Neural progenitor cell (in vitro differentiated cells): ENCODE data around the gene FBL. TPM values are rescaled to one million over a fixed set of nuclear protein-coding genes. Genes with fewer than 3 reads are reported as not detected.

Experiments used
- DNase-seq: peaks from one replicate; pipeline ENCODE4 v3.0.0-alpha.2; 2016; ENCODE audit warnings: low spot score
- H2AFZ ChIP-seq: fragments of 200-600 bp; sonication (generic); replicated peaks from 2 replicates; pipeline ENCODE4 v1.6.1; 2016; ENCODE audit warnings: antibody characterized with exemption
- H3F3A ChIP-seq: fragments of 200-600 bp; sonication (generic); 2 replicates; pipeline ENCODE4 v1.6.1; 2016; ENCODE audit warnings: antibody characterized with exemption, low read depth
- H3K27ac ChIP-seq: fragments of 200-600 bp; sonication (generic); 2 replicates; pipeline ENCODE4 v1.5.1; 2016; ENCODE audit warnings: mild to moderate bottlenecking
- H3K27me3 ChIP-seq: fragments of 200-600 bp; sonication (generic); 2 replicates; pipeline ENCODE4 v1.6.1; 2016; ENCODE audit warnings: mild to moderate bottlenecking, moderate library complexity
- H3K36me3 ChIP-seq: fragments of 200-600 bp; sonication (generic); 2 replicates; pipeline ENCODE4 v1.5.1; 2016
- H3K4me1 ChIP-seq: fragments of 200-600 bp; sonication (generic); 2 replicates; pipeline ENCODE4 v1.6.1; 2016; ENCODE audit warnings: mixed run types
- H3K4me2 ChIP-seq: fragments of 200-600 bp; sonication (generic); 2 replicates; pipeline ENCODE4 v1.6.1; 2016
- H3K4me3 ChIP-seq: fragments of 200-600 bp; sonication (generic); 2 replicates; pipeline ENCODE4 v1.5.1; 2016
- H3K79me2 ChIP-seq: fragments of 200-600 bp; sonication (generic); 2 replicates; pipeline ENCODE4 v1.6.1; 2016; ENCODE audit warnings: low read depth
- H3K9ac ChIP-seq: fragments of 200-600 bp; sonication (generic); 2 replicates; pipeline ENCODE4 v1.6.1; 2016
- H3K9me3 ChIP-seq: fragments of 200-600 bp; sonication (generic); 2 replicates; pipeline ENCODE4 v1.5.1; 2016; ENCODE audit warnings: low read depth
- H4K20me1 ChIP-seq: fragments of 200-600 bp; sonication (generic); 2 replicates; pipeline ENCODE4 v1.6.1; 2016; ENCODE audit warnings: low read depth
- H3K27ac Mint-ChIP-seq: 3 replicates; pipeline ENCODE4 v1.8.0; 2021; ENCODE audit warnings: mixed read lengths
- H3K27me3 Mint-ChIP-seq: 2 replicates; pipeline ENCODE4 v1.8.0; 2022; ENCODE audit warnings: low read depth, mild to moderate bottlenecking, inconsistent platforms, moderate library complexity, mixed read lengths; ENCODE audit not compliant: insufficient read depth
- H3K36me3 Mint-ChIP-seq: 3 replicates; pipeline ENCODE4 v1.8.0; 2021; ENCODE audit warnings: mixed read lengths
- H3K4me1 Mint-ChIP-seq: 3 replicates; pipeline ENCODE4 v1.8.0; 2021; ENCODE audit warnings: mixed read lengths
- H3K4me3 Mint-ChIP-seq: 3 replicates; pipeline ENCODE4 v1.8.0; 2021; ENCODE audit warnings: mild to moderate bottlenecking, moderate library complexity, mixed read lengths
- H3K9me3 Mint-ChIP-seq: 3 replicates; pipeline ENCODE4 v1.8.0; 2020; ENCODE audit warnings: mixed read lengths
- CTCF ChIP-seq: fragments of 200-600 bp; sonication (generic); IDR thresholded peaks from 2 replicates; pipeline ENCODE4 v1.5.1; 2017; ENCODE audit warnings: antibody characterized with exemption, mild to moderate bottlenecking
- EZH2 ChIP-seq: fragments of 200-600 bp; sonication (generic); IDR thresholded peaks from 2 replicates; pipeline ENCODE4 v1.6.1; 2017; ENCODE audit warnings: antibody characterized with exemption, mild to moderate bottlenecking, moderate library complexity
- EZH2phosphoT487 ChIP-seq: fragments of 200-600 bp; sonication (generic); IDR thresholded peaks from 2 replicates; pipeline ENCODE4 v1.6.1; 2017; ENCODE audit warnings: antibody characterized with exemption
- total RNA-seq: library from RNA; depleted of rRNA; stranded (reverse); fragments of >200 nt; gene quantifications from 2 replicates; pipeline ENCODE4 v1.2.3, GENCODE V29; 2015; ENCODE audit warnings: low replicate concordance

The FBL gene
- total RNA-seq, 1 donor from 2014 or later: 428 TPM

- H3K4me3 Mint-ChIP-seq: peak overlapping the region; percentile 89
- Histone ChIP-seq H3K4me2 (peak overlapping the region; percentile 37), H3K36me3 (peaks cover 6% of the 10 kb centered on the region), H3K4me1 (peaks cover 6% of the 10 kb centered on the region), H4K20me1 (no peaks in the 10 kb centered on the region), H3K27me3 (no peaks in the 10 kb centered on the region), H2AFZ (no peak overlapping the region), H3F3A (peaks cover 22% of the 10 kb centered on the region), H3K79me2 (peaks cover 44% of the 10 kb centered on the region), H3K27ac (no peak overlapping the region), H3K4me3 (peak overlapping the region; percentile 91), H3K9ac (no peak overlapping the region), H3K9me3 (no peaks in the 10 kb centered on the region)
- peak overlapping the region; percentile 97 for H3K27ac Mint-ChIP-seq
- H3K9me3 Mint-ChIP-seq: no peaks in the 10 kb centered on the region
- peaks cover 23% of the 10 kb centered on the region for H3K4me1 Mint-ChIP-seq
- peaks cover 34% of the 10 kb centered on the region for H3K36me3 Mint-ChIP-seq
- H3K27me3 Mint-ChIP-seq: peaks cover 13% of the 10 kb centered on the region
- TF ChIP-seq EZH2phosphoT487: no peak
- no peak for TF ChIP-seq EZH2
- TF ChIP-seq CTCF: no peak
- DNase-seq: no peak
Measured at GRCh38 chr19:39834287-39834841, 11.8 kb downstream of the FBL start.

- peak within 1 kb of the TSS; percentile 99 for H3K27ac ChIP-seq
- peaks cover 9% of the 10 kb centered on the region for H3K36me3 ChIP-seq
- no peaks in the 10 kb centered on the region for H4K20me1 ChIP-seq
- peak within 1 kb of the TSS; percentile 79 for H3K4me2 ChIP-seq
- peaks cover 23% of the 10 kb centered on the region for H3K4me1 Mint-ChIP-seq
- peaks cover 22% of the 10 kb centered on the region for H3F3A ChIP-seq
- H3K4me3 Mint-ChIP-seq: peak within 1 kb of the TSS; percentile 95
- H3K36me3 Mint-ChIP-seq: peaks cover 36% of the 10 kb centered on the region
- H3K9ac ChIP-seq: peak within 1 kb of the TSS; percentile 98
- no peaks in the 10 kb centered on the region for H3K9me3 ChIP-seq
- no peaks in the 10 kb centered on the region for H3K27me3 ChIP-seq
- peak within 1 kb of the TSS; percentile 91 for H3K4me3 ChIP-seq
- DNase-seq: peak; percentile 99
- peak within 1 kb of the TSS; percentile 99 for H3K27ac Mint-ChIP-seq
- H2AFZ ChIP-seq: peak within 1 kb of the TSS; percentile 82
- peaks cover 6% of the 10 kb centered on the region for H3K4me1 ChIP-seq
- H3K27me3 Mint-ChIP-seq: peaks cover 15% of the 10 kb centered on the region
- no peak for TF ChIP-seq EZH2phosphoT487
- no peak for TF ChIP-seq EZH2
- TF ChIP-seq CTCF: no peak
- H3K9me3 Mint-ChIP-seq: no peaks in the 10 kb centered on the region
- peaks cover 37% of the 10 kb centered on the region for H3K79me2 ChIP-seq
Measured at GRCh38 chr19:39833464-39834286, 12.5 kb downstream of the FBL start, which contains the start of gene DYRK1B. TSS of gene DYRK1B (minus strand) at chr19:39834162. CDS start at chr19:39831867, 2,295 bp downstream.

DNA sequence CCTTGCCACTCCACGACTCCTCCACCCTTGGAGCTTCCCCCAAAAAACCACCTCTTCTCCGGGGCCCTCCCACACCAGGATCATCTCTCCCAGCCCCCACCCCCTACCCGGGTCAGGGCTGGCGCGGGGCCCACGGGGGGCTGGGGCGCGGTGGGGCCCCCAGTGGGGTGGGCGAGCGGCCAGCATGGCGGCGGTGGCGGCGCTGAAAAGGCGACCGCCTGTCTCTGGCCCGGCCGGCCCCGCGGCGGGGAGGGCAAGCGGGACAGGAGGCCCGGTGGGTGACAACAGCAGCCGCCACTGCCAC, 13.1 kb downstream of the FBL start:
- Histone ChIP-seq H3K9ac (peak overlapping the region; percentile 77), H3K9me3 (no peaks in the 10 kb centered on the region), H3K4me3 (peak overlapping the region; percentile 91), H3K79me2 (peaks cover 33% of the 10 kb centered on the region), H4K20me1 (no peaks in the 10 kb centered on the region), H3K27ac (no peak overlapping the region), H3K4me1 (peaks cover 6% of the 10 kb centered on the region), H3F3A (peaks cover 22% of the 10 kb centered on the region), H3K4me2 (peak overlapping the region; percentile 79), H2AFZ (no peak overlapping the region), H3K36me3 (peaks cover 10% of the 10 kb centered on the region), H3K27me3 (no peaks in the 10 kb centered on the region)
- TF ChIP-seq EZH2phosphoT487 (no peak), EZH2 (no peak), CTCF (no peak)
- Mint-ChIP-seq H3K4me1 (peaks cover 23% of the 10 kb centered on the region), H3K4me3 (peak overlapping the region; percentile 95), H3K27me3 (peaks cover 18% of the 10 kb centered on the region), H3K9me3 (no peaks in the 10 kb centered on the region), H3K36me3 (peaks cover 39% of the 10 kb centered on the region), H3K27ac (peak overlapping the region; percentile 99)
- no peak for DNase-seq
